Head of caudate nucleus (tissue), 42 donors: ENCODE measurements around the gene C6orf15.
"Not testable (repeated sequence)": the region's sequence is repeated elsewhere in the genome, so short reads cannot be mapped to it uniquely, and the experiment has no call there.

Experiments
- DNase-seq, 42 donors: peaks; one replicate each; pipeline versions ENCODE4 v3.0.0 to v3.0.0-alpha.2; 2020 to 2021; ENCODE audit warnings: mixed read lengths in 7 of 42
- intact Hi-C: fragments of 100-400 bp; cut with DNase I; formaldehyde crosslinking; loops from one replicate; pipeline ENCODE4 v1.15.0; 2022

Gene C6orf15

DNA sequence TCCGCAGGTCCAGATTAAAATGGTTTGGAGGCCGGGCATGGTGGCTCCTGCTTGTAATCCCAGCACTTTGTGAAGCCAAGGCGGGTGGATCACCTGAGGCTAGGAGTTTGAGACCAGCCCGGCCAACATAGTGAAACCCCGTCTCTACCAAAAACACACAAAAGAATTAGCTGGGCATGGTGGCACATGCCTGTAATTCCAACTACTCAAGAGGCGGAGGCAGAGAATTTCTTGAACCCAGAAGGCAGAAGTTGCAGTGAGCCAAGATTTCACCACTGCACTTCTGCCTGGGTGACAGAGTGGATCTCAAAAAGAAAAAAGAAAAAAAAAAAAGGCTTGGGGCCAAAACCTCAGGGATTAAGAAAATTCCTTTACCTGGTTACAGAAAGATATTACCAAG lies 30.5 kb downstream of the C6orf15 start:
- no peak for DNase-seq
- intact Hi-C loops = loop anchor here (5.0 kb wide), 1 partner anchor 255 kb away; no protein-coding TSS in a partner anchor

DNA sequence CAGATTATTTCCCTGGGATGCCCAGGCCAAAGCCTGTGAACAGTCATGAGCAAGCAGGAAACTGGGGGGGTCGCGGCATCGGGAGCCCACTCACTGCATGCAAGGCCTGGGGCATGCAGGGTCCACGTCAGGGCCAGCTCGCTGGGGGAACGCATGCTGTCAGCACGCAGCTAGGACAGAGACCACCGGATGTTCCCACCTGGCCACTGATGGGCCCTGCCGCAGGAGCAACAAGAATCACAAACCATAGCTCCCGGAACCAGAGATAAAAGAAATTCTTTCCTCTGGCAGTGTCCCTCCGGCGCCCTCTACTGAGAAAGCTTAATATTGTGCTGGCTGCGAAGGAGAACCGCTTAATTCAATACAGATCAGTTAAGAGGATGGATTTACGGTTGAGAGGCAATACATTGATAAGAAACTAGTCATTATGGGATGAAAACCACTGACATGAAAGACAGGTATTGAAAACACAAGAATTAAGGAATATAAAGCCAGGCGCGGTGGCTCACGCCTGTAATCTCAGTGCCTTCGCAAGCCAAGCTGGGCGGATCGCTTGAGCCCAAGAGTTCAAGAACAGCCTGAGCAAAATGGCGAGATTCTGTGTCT lies 32.6 kb downstream of the C6orf15 start:
- intact Hi-C loops = loop anchor here (5.0 kb wide), 1 partner anchor 252 kb away; no protein-coding TSS in a partner anchor
- peak; percentile 46 to 91 (median 80) for DNase-seq

DNA sequence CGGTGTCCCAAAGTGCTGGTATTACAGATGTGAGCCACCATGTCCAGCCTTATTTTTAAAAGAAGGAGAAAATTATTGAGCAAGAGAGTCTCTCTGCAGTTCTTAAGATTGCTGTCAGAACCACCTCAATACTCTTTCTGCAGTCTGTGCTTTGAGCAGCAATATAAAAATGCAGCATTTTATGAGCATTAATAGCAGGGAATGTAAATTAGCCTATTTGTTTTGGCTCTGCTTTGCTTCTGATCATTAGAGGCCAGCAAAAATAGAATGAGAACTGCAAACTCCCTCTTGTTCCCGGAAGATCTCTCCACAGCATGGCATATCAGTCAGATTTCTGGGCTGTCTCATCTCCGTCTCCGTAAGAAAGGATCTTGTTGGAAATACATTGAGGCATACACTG lies 35.8 kb downstream of the C6orf15 start:
- no peak for DNase-seq
- intact Hi-C loops = no loop called here

DNA sequence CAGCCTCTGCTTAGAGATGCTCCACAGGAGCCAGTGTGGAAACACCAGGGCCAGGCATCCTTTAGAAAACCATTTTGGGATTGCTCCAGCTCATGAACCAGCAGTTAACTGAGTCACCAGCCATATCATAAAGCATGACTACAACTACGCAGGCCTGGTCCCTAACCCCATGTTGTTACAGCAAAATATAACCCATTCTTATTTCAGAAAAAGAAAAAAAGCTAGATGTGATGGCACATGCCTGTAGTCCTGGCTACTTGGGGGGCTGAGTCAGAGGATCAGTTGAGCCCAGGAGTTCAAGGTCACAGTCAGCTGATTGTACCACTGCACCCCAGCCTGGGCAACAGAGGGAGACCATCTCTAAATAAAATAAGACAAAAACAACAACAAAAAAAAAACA lies 36.8 kb downstream of the C6orf15 start:
- no peak for DNase-seq
- intact Hi-C loops = no loop called here

DNA sequence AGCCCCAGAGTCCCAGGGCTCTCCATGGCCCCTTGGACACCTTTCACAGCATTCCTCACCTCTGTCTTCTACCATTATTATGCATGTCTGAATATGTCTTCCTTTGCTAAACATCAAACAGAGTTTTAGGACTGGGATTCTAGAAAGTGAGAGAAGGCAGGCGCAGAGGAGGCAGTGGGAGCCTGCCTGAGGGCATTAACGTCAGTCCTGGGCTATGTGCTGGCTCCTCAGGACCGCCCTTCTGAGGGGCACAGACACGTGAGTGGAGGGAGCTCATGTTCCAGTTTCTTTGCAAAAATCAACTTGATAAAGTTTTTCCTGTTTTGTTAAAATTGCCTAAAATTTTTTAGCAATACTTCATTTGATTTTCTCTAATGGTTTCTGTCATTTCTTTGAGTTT lies 38.0 kb downstream of the C6orf15 start:
- no peak for DNase-seq
- intact Hi-C loops = no loop called here

DNA sequence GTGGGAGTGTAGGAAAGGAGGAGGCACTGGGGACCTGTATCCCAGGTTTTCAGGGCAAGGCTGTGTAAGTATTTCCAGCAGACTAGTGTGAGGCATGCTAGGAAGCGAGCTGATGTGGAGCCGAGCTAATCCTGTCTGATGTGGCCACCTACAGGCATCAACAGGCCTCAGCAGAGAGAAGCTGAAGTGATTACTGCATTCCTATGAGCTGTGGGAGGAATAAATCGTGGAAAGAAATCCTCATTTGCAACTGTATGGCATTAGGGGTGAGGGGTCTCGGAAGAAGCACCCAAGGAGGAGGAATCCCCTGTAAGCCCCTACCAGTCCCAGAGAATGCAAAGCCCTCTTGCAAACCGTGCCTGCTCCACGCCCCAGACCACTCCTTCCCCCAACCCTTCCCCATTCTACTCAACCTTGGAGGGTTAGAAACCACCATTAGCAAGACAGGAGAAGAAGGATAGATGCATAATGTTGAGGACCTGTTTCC lies 41.6 kb downstream of the C6orf15 start:
- intact Hi-C loops = no loop called here
- peak; percentile 42 to 96 (median 81) for DNase-seq

DNA sequence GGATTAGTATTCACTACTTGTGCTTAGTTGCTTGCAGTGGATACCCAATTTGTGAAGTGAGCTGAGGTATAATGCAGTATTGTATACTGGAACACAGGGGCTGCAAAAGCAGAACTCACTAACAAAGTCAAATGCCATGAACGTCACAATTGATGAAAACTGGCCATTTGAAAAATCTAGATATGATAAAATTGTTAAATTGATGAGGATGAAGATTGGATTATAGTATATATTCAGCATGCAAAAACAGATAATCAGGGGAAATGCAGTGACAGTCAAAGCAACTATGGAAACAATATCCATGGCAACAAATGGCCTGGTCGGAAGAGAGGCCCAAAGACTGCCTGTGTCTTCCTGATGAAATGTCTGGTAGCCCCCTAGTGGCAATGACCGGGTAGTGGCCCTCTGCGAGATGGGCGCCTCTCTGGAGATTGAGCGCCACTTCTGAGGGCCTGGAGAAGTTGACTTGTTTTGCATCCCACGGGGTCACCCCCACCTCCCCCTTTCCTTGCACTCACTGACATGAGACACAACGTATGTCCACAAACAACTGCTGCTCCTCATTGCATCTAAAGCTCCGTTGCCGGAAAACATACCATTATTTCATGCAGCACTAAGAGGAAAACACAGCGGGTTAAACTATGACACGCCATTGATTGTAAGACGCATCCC lies 43.6 kb downstream of the C6orf15 start:
- DNase-seq = peak; percentile 64 to 96 (median 87)
- intact Hi-C loops = loop anchor here (2.0 kb wide), 1 partner anchor 154 kb away; the partner anchor contains the start of gene VARS2

DNA sequence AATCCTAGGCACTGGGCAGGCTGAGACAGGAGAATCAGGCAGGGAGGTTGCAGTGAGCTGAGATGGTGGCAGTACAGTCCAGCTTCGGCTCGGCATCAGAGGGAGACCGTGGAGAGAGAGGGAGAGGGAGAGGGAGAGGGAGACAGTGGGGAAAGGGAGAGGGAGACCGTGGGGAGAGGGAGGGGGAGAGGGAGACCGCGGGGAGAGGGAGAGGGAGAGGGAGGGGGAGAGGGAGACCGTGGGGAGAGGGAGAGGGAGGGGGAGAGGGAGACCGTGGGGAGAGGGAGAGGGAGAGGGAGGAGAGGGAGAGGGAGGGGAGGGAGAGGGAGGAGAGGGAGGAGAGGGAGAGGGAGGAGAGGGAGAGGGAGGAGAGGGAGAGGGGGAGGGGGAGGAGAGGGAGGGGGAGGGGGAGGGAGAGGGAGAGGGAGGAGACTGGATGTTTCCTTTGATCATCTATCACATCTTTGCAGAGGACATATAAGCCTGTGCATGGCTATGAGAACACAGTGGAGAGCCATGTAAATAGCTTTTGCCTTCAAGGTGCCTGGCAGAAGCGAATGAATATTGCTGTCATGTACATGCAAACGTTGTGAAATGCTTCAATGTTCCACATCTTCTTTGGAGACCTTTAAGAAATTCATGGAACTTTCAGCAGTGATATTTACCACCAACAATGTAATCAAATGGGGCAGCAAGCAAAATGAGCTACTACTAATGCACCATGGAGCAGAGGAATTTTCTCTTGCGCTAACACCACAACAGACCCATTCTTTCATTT lies 44.3 kb downstream of the C6orf15 start:
- intact Hi-C loops = loop anchor here (2.0 kb wide), 1 partner anchor 153 kb away; the partner anchor contains the start of gene VARS2
- DNase-seq = peak in 22 of 42 donors; percentile 30 to 77 (median 48)

DNA sequence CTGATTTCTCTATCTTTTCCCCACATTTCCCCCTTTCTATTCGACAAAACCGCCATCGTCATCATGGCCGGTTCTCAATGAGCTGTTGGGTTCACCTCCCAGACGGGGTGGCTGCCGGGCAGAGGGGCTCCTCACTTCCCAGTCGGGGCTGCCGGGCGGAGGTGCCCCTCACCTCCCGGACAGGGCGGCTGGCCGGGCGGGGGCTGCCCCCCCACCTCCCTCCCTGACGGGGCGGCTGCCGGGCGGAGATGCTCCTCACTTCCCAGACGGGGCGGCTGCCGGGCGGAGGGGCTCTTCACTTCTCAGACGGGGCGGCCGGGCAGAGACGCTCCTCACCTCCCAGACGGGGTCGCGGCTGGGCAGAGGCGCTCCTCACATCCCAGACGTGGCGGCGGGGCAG lies 45.3 kb downstream of the C6orf15 start:
- peak in 6 of 42 donors; percentile 15 to 46 (median 21) for DNase-seq
- intact Hi-C loops = not testable (repeated sequence)

DNA sequence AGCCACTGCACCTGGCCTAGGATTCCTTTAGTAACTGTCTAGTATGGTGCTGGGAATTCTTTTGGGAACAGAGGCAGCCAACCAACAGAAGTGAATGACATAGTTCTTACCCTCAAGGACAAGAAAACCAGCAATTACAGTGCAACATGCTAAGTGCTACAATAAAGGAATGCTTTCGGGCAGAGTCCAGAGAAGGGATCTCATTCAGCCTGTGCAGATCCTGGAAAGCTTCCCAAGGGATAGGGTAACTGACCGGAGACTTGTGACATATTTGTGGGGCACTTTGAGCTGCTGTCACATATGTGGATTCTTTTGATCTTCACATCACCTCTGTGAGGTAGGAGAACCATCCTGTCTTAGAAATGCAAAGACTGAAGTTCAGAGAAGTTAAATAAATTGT lies 46.8 kb downstream of the C6orf15 start:
- intact Hi-C loops = no loop called here
- DNase-seq = no peak

DNA sequence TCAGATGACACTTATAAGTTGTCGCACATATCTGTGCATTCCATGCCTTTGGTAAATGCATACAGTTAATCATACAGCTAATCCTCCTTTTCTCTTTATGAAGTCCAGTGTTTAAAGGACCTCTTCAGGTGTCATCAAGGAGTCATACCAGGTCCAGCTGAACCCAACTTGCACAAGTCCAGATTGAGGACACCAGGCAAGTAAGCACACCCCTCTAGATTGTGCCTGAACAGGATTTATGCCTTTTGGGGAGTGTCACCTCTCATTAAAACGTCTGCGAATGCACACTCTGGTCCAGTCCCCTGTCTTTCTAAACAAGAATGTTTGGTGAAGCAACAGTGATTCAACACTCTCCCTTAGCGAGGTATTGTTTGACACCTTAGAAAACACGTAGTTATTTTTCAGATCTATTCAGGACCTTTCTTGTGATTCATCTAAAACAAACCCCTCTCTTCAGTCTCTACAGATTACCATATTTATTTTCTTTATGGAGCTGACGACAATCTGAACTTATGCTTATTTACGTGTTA lies 48.4 kb downstream of the C6orf15 start:
- intact Hi-C loops = no loop called here
- DNase-seq = no peak
